GM21717 (cell line): Measurements from ENCODE around the gene VCP.

Experiments used
- ATAC-seq: cut with Tn5 transposase; IDR thresholded peaks from one replicate; pipeline ENCODE4 v1.9.1; 2021; ENCODE audit warnings: mild to moderate bottlenecking, moderate library complexity; ENCODE audit not compliant: unreplicated experiment

VCP gene

DNA sequence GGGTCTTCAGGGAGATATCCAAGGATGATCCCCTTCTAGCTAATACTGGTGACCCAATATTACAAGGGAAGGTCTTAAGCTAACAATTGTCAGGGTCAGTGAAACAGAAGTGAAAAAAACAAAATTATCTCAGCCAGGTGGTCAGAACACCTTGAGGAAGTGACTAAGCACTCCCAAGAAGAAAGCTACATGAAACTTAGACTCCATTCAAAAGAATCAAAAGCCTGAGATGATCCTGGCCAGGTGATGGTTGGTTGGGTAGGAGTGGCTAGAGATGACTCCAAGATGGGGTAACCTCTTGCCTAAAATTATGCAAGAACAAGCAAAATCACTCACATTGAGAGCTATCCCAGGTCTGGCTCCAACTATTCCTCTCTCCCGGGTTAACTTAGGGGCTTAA lies 5.4 kb downstream of the VCP start:
- ATAC-seq, result no peak

GRCh38 chr9:35060548-35061207 lies 11.7 kb downstream of the VCP start:
- no peak for ATAC-seq

GRCh38 chr9:35059438-35059837 lies 13.0 kb downstream of the VCP start:
- no peak for ATAC-seq

DNA sequence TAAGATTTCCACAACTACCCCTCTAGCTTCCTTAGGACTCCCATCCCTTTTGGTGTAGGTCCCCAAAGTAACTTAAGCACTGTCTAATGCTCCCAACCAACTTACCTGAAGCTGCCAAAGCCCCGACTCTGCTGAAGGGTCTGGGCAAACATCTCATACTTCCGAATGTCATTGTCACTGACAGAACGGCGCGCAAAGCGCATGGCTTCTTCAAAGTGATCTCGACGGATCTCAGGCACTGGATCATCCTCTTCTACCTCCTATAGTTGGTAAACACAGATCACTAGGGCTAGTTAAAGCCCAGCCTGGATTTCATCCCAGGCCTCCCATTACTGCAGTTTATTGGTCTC lies 15.2 kb downstream of the VCP start:
- no peak for ATAC-seq

DNA sequence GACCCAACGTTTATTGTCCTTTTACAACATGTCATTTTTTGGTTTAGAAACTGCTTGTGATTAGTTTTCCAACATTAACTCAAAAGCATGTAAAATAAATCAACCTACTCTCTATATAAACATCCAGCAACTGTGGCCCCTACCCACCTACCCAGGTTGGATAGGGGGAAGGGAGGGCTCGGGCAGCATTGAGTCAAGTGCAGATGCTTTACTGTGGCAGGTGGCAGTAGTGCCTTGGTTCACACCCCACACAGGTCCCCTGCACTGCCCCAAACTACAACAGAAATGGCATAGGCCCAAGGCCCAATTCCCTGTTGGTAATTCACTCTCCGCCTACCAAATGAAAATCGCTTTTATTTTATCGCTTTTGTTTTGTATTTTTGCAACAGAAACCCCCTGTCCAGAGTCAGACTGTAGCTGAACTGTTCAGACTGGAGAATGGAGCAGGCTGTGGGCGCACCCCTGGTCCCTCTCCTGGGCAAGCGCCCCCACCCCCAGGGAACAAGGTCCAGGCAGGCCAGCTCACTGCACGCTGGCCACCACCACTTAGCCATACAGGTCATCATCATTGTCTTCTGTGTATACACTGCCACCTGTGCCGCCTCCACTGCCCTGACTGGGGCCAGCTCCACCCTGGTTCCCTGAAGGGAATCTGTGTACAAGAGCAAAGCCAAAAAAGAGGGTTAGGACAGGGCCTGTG lies 15.7 kb downstream of the VCP start:
- ATAC-seq, result no peak

GRCh38 chr9:35054871-35055644 lies 17.4 kb downstream of the VCP start:
- ATAC-seq, result no peak

GRCh38 chr9:35054185-35054835 lies 18.1 kb downstream of the VCP start:
- ATAC-seq, result no peak

DNA sequence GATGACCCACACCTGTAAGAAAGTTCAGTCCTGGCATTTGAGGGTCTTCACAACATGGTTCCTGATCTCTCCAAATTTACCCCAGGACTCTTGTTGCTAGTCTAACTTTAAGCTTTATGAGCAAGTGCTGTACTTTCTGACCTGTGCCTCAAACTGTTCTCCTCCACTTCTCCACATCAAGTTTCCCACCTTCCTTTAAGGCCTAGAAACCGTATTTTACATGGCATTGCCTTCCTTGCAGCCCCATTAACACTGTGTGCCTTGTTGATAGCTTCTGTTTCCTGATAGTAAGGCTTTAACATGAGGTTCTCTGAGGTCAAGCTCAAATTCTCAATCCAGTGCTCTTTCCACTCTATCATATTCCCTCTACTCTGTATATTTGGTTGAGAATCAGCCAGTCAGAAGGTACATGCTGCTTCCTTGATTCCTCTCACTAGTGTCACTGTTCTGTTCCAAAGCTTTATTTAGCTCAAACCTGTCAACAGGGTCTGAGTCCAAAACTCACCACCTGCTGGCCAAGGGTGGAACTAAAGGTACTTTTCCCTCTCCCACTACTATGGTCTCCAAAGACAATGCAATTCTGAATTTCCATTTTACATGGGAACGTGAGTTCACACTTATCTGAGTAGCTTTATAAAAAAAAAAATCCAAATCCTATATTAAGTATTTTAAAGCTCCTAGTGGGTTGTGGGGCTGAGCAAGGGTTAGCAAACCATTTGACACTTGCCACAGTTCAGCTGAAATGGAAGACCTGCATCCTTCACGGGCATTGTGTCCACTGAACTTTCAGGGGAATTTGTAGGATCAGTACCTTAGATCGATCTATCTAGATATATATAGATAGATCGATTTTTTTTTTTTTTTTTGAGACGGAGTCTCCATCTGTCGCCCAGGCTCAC lies 21.1 kb downstream of the VCP start:
- no peak for ATAC-seq

GRCh38 chr9:35048511-35048910 lies 23.9 kb downstream of the VCP start:
- ATAC-seq, result no peak

- ATAC-seq, result no peak
Observed at GRCh38 chr9:35044071-35044470, 28.4 kb downstream of the VCP start.

DNA sequence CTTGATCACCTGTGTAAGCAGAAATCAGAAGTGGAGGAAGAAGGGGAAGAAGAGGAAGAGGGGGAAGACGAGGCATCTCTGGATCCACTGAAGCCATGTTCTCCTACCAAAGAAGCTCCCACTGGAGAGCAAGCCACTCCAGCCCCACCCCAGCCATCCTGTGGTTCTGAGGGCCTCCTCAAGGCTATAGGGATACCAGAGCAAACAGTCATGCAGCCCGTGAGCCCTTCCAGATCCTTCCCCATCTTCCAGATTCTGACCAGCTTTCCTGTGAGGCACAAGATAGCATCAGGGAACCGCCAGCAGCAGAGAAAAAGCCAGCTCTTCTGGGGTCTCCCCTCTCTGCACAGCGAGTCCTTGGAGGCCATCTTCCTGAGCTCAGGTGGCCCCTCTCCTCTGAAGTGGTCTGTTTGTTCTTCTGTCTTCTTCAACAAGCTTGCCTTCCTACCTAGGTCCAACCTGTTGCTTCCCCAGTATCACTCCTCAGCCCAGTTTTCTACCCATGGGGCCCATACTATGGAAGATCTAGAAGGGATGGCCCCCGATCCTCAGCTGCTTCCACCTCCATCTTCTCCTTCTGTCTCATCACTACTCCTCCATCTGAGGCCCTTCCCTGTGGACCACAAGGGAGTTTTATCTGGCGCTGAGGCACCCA lies 29.4 kb downstream of the VCP start:
- no peak for ATAC-seq

GRCh38 chr9:35042081-35042604 lies 30.3 kb downstream of the VCP start:
- no peak for ATAC-seq

DNA sequence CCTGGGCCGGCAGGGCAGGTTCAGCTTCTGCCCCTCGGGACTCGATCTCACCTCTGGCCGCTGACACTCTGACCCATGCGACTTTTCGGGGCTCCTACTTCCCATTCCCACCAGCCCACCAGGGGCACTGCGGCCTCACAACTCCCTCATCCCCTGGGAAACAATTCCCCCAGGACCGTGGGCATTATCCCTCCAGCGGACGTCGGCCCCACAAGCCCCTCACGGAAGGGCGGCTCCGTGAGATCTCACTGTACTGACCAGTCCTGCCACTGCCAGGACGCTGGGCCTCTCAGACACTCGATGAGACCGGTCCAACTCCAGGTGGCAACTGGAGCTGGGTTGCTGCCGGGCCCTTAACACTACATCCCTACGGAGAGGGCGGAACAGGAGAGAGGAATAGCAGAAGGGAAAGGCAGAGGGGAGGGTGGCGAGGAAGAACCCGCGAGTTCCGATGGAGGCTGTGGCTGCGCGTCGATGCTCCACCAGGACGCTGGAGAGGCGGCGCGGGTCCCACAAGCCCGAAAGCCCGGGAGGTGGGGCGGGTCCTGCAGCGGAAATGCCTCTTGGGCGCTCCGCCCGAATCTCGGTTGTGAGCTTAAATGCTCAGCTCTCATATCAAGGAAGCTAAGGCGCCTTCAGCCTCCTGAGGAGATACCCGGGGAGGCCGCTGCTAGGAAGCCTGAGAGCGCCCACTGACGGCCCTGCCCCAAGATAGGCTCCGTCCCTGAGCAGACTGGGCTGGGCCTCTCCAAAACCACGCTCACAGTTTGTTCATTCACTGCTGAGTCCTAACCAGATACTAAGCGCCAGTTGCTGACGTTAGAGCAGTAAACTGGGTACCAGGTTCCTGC lies 36.3 kb downstream of the VCP start:
- ATAC-seq, result no peak

DNA sequence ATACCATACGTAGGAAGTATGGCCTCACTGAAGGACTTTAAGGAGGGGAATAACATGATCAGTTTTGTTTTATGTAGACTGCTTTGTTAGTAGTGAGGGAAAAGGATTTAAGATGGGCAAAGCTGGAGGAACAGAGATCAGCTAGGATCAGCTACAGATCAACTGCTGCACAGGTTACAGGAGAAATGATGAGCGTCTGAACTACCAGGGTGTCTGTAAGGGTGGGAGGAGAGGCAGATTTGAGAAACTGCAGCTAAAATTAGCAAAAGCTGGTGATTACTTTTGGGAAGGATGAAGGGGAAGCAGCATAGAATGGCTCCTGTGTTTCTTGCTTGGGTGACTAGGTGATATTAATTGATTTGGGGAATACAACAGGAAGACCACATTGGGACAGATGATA lies 39.3 kb downstream of the VCP start:
- ATAC-seq, result no peak

- no peak for ATAC-seq
Observed at GRCh38 chr9:35029852-35030251, 42.6 kb downstream of the VCP start.

- no peak for ATAC-seq
Observed at GRCh38 chr9:35029241-35029640, 43.2 kb downstream of the VCP start.

GRCh38 chr9:35028341-35028740 lies 44.1 kb downstream of the VCP start:
- ATAC-seq, result no peak

DNA sequence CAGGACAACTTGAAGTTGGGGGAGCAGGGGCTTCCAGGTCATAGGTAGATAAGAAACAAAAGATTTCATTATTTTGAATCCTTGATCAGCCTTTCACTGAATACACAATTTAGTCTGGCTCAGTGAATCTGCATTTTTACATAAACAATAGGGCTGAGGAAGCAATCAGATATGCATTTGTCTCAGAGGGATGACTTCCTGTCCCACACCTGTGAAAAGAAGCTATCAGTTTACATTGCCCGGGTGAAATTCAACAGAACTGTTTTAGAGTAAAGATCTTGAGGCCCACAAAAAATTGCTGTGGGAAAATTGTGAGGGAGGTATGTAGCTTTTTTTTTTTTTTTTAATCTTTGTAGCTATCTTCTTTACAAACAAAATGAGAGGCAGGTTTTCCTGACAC lies 44.6 kb downstream of the VCP start:
- no peak for ATAC-seq

GRCh38 chr9:35027374-35027773 lies 45.1 kb downstream of the VCP start:
- ATAC-seq, result no peak
